ENCODE measurements around the gene ZNF407. TPM values are rescaled to one million over a fixed set of nuclear protein-coding genes. Genes with fewer than 3 reads are reported as not detected.

Gene ZNF407
- total RNA-seq, 4 donors from 2014 or later = 18.1 to 29.1 (median 19.7) TPM

DNA sequence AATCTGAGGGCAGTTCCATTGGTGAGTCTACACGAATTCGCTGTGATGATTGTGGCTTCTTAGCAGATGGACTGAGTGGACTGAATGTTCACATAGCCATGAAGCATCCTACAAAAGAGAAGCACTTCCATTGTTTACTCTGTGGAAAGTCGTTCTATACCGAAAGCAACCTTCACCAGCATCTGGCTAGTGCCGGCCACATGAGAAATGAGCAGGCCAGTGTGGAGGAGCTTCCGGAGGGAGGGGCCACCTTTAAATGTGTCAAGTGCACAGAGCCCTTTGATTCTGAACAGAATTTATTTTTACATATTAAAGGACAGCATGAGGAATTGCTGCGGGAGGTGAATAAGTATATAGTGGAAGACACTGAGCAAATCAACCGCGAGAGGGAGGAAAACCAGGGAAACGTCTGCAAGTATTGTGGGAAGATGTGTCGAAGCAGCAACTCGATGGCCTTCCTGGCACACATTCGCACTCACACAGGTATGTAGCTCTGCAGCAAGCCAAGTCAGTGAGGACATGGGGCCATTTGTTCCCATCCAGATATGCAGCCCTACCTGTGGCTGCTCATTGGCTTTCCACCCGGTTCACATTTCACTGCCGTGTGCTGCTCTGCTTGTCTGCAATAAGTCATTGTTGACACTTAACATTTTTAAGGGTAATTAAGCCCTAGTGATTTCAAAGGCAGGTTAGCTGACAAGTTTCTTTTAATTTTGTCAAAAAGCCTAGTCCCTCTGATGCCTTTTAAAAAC lies 37.7 kb downstream of the ZNF407 start:
- TF ChIP-seq POLR2A (IDR thresholded peaks at IDR 0.05) (no peak), EP300 (IDR thresholded peaks at IDR 0.05) (no peak), POLR2AphosphoS5 (IDR thresholded peaks at IDR 0.05) (no peak)
- TF ChIP-seq, protein P1, sequence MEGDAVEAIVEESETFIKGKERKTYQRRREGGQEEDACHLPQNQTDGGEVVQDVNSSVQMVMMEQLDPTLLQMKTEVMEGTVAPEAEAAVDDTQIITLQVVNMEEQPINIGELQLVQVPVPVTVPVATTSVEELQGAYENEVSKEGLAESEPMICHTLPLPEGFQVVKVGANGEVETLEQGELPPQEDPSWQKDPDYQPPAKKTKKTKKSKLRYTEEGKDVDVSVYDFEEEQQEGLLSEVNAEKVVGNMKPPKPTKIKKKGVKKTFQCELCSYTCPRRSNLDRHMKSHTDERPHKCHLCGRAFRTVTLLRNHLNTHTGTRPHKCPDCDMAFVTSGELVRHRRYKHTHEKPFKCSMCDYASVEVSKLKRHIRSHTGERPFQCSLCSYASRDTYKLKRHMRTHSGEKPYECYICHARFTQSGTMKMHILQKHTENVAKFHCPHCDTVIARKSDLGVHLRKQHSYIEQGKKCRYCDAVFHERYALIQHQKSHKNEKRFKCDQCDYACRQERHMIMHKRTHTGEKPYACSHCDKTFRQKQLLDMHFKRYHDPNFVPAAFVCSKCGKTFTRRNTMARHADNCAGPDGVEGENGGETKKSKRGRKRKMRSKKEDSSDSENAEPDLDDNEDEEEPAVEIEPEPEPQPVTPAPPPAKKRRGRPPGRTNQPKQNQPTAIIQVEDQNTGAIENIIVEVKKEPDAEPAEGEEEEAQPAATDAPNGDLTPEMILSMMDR (IDR thresholded peaks at IDR 0.05) = no peak
- peaks cover 0 to 48% of the 10 kb centered on the region in 2 donors for H3K36me3 ChIP-seq
- ATAC-seq = no peak
- no peak overlapping the region for H3K27ac ChIP-seq
- H3K27me3 ChIP-seq = no peaks in the 10 kb centered on the region
- H3K4me1 ChIP-seq = no peaks in the 10 kb centered on the region
- 87 to 91% methylated on average over 7 to 15 of the region's 15 CpGs for WGBS, 2 donors (ENCODE audit: low coverage in 1 of 2)
- H3K9me3 ChIP-seq = no peaks in the 10 kb centered on the region
- no peak overlapping the region for H3K4me3 ChIP-seq

DNA sequence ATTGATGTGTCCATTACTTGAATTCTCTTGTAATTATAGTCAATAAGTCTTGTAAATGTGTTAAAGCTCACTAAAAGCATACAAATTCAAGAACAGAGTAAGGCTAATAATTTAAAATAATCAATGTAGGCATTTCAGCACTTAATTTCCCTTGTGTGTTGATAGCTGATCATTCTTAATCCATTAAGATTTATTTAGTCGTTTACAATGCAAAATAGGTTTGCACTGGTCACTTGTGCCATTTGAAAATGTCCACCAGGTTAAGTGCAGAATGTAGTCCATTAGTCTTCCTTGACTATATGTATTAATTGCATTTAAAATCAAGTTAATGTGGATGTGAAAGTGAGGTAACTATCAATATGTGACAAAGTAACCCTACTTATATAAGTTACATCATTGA lies 39.4 kb downstream of the ZNF407 start:
- H3K4me1 ChIP-seq = no peaks in the 10 kb centered on the region
- ATAC-seq = no peak
- H3K27ac ChIP-seq = no peak overlapping the region
- TF ChIP-seq POLR2A (IDR thresholded peaks at IDR 0.05) = no peak
- TF ChIP-seq, protein P1 (IDR thresholded peaks at IDR 0.05) = no peak
- no peak for TF ChIP-seq EP300 (IDR thresholded peaks at IDR 0.05)
- no peak for TF ChIP-seq POLR2AphosphoS5 (IDR thresholded peaks at IDR 0.05)
- H3K27me3 ChIP-seq = no peaks in the 10 kb centered on the region
- no peaks in the 10 kb centered on the region for H3K9me3 ChIP-seq
- 93 to 96% methylated on average over 1 of the region's 1 CpG for WGBS, 2 donors (ENCODE audit: low coverage in 1 of 2)
- peaks cover 0 to 40% of the 10 kb centered on the region in 2 donors for H3K36me3 ChIP-seq
- H3K4me3 ChIP-seq = no peak overlapping the region

DNA sequence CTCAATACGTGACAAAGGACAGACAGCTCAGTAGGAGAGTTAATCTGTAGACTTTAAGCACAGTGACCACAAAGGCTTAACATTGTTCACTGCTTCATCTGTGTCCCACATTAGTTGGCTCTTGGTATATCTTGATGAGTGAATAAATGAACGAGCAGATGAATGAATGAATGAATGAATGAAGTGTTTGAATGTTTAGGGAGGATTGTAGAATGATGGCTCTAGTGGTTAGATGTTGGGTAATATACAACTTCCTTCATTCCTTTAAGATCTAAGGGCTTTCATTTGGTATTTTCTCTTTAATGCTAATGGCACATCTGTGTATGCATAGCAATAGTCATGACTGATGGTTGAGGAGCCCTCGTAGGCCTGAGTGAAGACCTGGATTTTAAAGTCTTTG lies 40.5 kb downstream of the ZNF407 start:
- Histone ChIP-seq H3K27me3 (no peaks in the 10 kb centered on the region), H3K27ac (no peak overlapping the region), H3K36me3 (peaks cover 0 to 30% of the 10 kb centered on the region in 2 donors), H3K9me3 (no peaks in the 10 kb centered on the region), H3K4me3 (no peak overlapping the region), H3K4me1 (no peaks in the 10 kb centered on the region)
- WGBS, 2 donors (ENCODE audit: low coverage in 1 of 2) = 71 to 97% methylated on average over 2 of the region's 3 CpGs
- TF ChIP-seq POLR2AphosphoS5 (IDR thresholded peaks at IDR 0.05) (no peak), POLR2A (IDR thresholded peaks at IDR 0.05) (no peak), EP300 (IDR thresholded peaks at IDR 0.05) (no peak)
- TF ChIP-seq, protein P1 (IDR thresholded peaks at IDR 0.05) = no peak
- ATAC-seq = no peak

DNA sequence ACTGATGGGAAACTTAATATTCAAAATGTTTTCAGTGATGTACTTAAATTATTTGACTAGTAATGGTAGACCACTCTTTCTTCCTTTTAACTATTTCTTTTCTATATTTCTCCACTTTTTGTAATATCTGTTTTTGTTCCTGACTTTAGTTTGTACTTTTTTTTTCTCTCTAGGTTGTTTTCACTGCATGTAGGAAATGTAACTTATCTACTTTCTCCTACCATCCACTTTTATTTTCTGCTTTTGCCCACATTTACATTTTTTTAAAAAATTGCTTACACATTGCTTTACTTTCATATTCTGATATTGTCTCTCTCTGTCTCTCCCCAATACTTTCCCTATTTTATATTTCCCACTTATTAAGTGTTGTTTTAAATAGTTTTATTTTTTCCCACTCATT lies 47.0 kb downstream of the ZNF407 start:
- TF ChIP-seq POLR2AphosphoS5 (IDR thresholded peaks at IDR 0.05) (no peak), EP300 (IDR thresholded peaks at IDR 0.05) (no peak), POLR2A (IDR thresholded peaks at IDR 0.05) (no peak)
- TF ChIP-seq, protein P1 (IDR thresholded peaks at IDR 0.05) = no peak
- Histone ChIP-seq H3K4me1 (no peaks in the 10 kb centered on the region), H3K9me3 (no peaks in the 10 kb centered on the region), H3K27me3 (no peaks in the 10 kb centered on the region), H3K36me3 (peaks cover 0 to 19% of the 10 kb centered on the region in 2 donors), H3K27ac (no peak overlapping the region), H3K4me3 (no peak overlapping the region)
- no peak for ATAC-seq

DNA sequence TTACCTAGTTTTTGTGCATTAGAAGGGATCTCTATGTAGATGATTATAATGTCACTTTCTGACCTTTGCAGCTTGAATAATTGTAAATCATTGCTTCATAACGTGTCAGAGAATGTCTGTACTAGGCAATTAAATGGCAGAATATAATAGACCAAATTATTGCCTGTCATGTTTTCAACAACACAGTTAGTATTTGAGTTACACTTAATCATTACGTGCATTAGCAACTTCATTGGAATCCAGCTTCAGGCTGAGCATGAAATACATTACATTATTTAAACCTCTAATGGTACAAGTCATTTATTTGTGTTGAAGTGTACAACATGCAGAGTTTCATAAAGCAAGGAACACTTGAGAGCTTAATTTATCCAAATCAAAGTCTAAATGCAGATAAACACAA lies 48.0 kb downstream of the ZNF407 start:
- Histone ChIP-seq H3K27me3 (no peaks in the 10 kb centered on the region), H3K9me3 (no peaks in the 10 kb centered on the region), H3K4me3 (no peak overlapping the region), H3K27ac (no peak overlapping the region), H3K4me1 (no peaks in the 10 kb centered on the region), H3K36me3 (peaks cover 0 to 19% of the 10 kb centered on the region in 2 donors)
- WGBS, 2 donors (ENCODE audit: low coverage in 1 of 2) = 73 to 85% methylated on average over 2 of the region's 2 CpGs
- no peak for ATAC-seq
- TF ChIP-seq EP300 (IDR thresholded peaks at IDR 0.05) (no peak), POLR2A (IDR thresholded peaks at IDR 0.05) (no peak), POLR2AphosphoS5 (IDR thresholded peaks at IDR 0.05) (no peak)
- TF ChIP-seq, protein P1 (IDR thresholded peaks at IDR 0.05) = no peak

All from gastroesophageal sphincter (tissue), 4 donors.